ENCODE data around the gene ASTN1.

Gene ASTN1

GRCh38 chr1:176976771-176977170, 187.7 kb downstream of the ASTN1 start:
- DNase-seq = no peak

GRCh38 chr1:176976225-176976624, 188.3 kb downstream of the ASTN1 start:
- DNase-seq = no peak

DNA sequence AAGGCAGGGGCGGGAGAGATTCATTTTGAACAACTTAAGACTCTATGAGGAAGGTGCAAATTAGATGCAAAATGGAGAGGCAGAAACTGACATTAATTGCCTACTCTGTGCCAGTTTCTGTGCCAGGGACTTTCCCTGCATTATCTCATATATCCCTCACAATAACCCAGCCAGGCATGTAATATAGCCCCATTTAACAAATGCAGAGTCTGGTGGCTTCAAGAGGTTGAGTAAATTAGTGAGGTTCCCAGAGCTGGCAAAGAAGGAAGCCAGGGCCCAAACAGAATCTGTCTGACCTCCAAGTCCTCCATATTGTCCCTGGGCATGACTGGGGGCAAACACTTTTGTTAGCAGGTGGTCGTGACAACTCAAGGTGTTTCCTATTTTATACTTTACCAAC, 199.8 kb downstream of the ASTN1 start:
- no peak for DNase-seq

DNA sequence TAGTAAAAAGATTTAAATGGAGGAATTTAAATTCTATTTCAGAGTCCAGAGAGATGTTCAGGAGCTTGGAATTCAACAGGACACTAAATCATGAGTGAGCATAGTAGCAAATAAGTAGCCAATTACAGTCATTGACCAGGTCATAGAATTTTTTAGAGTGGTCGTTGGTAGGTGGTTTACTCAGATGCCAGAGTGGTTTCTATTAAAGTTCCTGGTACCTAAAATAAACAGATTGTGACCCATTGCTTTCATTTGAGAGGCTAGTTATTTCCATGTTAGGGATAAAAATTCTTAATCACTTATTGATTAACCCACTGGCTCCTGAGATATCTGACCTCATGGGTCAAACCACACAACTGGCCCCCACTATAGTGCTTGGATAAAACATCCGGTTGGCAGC, 201.3 kb downstream of the ASTN1 start:
- DNase-seq = no peak

DNA sequence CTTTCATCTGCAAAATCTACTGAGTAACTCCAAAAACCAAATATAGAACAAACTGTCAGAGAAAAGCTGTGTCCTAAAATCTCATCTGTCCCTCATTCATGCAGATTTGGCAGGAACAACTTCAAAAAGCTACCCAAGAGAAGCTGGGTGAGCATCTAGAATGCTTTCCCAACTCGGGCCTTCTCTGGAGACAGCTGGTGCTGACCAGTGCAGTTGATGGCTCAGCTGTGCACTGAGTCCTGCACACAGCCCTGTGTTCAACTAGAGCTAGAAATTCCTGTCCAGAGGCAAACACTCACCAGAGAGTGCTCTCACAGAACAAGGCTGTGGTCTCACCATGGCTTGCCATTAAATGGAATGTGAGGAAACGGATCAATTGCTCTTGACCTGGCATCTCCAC, 202.8 kb downstream of the ASTN1 start:
- no peak for DNase-seq

GRCh38 chr1:176959191-176959820, 205.2 kb downstream of the ASTN1 start:
- no peak for DNase-seq

DNA sequence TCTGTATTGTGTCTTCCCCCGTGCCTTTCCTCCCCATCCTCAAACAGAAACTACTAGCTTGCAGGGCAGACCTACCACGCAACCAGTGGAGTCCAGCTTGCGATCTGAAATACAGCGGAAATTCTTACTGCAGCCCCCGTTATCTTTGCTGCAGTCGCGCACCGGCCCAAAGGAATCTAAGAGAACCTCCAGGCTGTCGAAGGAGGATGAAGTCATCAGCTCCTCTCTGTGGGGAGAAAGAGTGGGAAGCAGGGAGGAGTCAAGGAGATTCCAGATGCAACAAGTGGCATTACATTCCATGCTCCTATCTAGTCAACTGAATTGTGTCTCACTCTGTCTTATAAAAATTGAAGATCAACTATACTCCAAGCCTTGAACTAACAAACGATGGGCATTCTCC, 206.9 kb downstream of the ASTN1 start:
- DNase-seq = no peak

DNA sequence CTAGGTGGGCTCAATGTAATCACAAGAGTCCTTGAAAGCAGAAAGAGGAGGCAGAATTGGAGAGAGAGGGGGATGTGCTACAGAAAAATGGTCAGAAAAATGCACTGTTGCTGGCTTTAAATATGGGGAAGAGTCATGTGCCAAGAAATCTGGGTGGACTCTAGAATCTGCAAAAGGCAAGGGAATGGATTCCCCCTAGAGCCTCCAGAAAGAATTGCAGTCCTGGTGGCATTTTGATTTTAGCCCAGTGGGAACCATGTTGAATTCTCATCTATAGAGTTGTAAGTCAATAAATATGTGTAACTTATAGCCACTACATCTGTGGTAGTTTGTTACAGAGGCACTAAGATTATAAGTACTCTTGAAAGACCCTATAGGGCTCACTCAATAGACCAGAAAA, 210.3 kb downstream of the ASTN1 start:
- DNase-seq = no peak

DNA sequence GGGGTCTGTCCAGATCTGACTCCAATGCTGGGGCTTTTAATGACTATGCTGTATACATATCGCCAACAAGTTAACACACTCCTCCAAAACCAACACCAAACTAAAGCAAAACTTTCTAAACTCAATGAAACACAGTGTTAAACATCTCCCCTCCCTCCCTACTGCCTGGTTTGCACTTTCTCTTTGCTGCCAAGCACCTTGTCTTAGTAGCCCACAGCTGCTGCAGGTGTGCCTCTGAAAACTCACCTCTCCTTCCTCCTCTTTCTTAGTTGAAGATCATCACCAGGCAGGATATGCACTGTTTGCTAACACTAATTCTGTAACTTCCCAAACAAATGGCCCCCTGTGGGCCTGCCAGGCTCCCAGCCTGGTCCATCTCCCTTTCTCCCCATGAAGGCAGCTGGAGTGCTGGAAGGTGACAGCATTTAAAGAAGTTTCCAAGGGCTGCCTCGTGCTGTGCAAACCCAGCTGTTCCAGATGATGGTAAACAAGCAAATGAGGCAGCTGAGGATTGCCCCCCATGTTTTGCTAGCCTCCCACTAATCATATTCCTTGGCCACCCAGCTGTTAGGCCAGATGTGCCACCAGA, 213.7 kb downstream of the ASTN1 start:
- DNase-seq = no peak

DNA sequence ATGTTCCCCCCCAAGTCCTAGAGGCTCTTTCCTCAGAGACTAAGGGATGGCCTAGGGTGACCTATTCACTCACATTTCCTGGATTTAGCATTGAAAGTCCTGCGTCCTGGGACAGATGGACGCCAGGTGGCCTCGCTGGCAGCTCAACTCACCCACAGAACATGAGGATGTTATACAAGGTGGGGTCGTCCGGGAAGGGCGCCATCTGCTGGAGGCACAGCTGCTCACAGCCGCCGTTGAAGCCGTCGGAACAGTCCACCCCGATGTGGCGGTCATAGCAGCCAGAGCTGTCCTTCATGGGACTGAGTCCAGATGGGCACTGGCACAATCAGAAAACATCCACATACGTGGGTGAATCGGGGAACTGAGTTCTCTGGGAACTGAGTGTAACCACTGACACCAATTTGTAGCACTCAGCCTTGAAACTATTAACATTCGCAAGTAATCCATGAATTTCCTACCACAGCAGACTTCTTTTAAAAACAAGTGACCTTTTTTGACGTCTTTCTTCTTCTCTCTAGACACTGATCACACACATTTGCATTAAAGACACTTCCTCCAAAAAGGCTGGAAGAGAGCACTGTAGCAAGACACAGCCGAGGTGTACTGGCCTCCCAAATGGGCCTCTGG, 215.4 kb downstream of the ASTN1 start:
- no peak for DNase-seq

- DNase-seq = no peak
Observed at GRCh38 chr1:176944606-176945005, 219.9 kb downstream of the ASTN1 start.

- DNase-seq = no peak
Observed at GRCh38 chr1:176943783-176944182, 220.7 kb downstream of the ASTN1 start.

DNA sequence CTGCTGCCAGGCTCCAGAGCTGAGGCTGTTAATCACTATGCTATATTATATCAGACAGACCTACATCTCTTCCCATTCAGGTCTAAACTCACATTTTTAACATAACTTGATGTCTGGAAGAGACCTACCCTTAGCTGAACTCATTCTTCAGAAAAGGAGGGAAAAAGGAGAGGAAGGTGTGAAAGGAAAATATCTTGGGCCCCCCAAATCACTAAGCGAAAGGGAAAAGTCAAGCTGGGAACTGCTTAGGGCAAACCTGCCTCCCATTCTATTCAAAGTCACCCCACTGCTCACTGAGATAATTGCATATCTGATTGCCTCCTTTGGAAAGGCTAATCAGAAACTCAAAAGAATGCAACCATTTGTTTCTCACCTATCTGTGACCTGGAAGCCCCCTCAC, 222.2 kb downstream of the ASTN1 start:
- DNase-seq = no peak

DNA sequence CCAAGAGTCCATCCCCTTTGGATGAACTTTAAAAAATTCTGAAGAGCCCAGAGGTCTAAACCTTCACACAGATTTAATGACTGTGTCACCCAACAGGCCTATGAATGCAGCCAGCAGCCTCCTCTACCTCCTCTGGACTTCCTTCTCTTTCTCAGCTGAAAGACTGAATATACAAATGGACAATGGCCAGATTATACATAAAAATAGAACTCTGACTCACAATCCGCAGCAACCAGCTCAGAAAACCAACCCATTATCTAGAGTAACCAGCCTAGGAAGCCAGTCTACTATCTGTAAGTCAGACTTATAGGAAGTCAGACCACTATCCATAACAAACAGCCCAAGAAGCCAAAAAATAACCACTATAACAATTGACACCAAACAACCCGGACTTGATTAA, 224.5 kb downstream of the ASTN1 start:
- DNase-seq = no peak

GRCh38 chr1:176938375-176938774, 226.1 kb downstream of the ASTN1 start:
- no peak for DNase-seq

DNA sequence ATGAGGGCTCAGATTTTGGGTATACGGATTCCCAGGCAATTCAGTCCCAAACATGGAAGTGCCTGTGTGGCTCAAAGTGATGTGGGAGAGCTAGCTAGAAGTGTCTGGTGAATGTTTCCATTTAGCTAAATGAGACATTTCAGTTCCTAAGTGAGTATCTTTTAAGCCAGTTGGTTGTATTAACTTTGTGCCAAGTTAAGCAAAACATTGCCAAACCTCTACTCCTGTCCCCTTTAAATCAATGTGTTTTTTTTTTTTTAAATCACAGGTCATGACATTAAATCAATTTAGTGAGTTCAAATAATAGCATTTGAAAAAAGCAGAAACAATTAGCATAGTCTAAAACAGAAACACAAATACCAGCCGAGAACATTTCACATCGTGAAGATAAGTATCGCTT, 230.1 kb downstream of the ASTN1 start:
- DNase-seq = no peak

GRCh38 chr1:176932114-176933104, 232.1 kb downstream of the ASTN1 start:
- DNase-seq = no peak

DNA sequence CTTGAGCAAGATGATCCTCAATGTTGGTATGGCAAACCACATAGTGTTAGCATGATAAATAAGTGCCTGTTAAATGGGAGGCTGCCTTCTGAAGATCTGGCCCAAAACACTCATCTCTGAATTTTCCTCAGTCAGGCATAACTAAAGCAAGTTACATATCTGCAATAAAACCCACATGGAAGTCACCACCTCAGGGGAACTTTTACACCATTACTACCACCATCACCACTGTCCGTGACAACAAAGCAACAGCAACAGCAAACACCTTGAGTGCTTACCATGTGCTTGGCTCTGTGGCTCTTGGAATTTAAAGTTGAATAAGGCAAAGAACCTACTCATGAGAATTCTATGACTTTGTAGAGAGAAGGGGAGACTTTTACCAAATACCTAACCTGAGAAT, 233.0 kb downstream of the ASTN1 start:
- DNase-seq = no peak

DNA sequence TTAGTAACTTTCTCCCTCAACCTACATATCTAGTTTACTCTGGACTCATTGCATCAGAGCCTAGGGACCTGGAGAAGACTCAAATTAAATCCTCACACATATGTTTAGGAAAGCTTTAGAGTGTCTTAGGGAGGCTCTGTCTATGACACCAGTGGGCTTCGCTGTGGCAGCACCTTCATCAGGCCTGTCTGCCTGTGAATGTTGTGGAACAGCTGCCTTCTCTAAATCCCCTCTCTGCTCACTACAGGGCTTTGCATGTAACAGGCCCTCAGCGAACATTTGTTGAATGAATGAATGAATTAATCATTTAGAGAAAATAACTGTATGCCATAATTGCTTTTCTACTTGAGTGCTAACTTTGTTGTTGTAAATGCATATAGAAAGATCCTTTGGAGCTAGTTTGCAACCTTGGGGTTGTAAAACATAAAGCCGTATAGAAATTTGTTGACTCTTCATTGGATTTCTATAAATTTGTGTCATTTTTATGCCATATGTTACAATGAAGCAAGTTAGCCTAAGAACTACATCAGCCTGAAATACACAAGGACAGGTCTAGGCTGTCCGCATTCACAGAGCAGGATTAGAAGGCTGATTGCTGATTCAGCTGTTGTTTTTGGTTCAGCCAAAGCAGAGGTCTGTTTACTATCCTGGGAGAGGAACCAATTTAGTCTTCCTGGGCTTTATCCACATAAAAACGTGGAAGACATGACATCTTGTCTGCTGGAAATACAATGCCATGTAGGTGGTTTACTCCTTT, 238.0 kb downstream of the ASTN1 start:
- no peak for DNase-seq

DNA sequence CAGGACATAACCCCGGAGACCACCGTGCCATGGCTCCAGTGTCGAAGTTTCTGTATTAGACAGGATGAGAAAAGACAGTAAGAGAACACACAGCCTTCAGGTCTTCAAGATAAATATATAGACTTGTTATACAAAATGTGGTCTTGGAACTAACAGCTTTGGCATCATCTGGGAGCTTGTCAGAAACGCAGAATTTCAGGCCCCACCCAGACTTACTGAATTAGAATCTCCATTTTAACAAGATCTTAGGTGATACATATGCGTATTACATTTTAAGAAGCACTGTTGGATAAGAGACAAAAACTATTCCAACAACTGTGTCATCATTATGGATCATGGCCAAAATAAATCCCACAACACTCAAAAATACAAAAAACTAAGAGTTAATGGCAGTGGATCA, 239.3 kb downstream of the ASTN1 start:
- no peak for DNase-seq

DNA sequence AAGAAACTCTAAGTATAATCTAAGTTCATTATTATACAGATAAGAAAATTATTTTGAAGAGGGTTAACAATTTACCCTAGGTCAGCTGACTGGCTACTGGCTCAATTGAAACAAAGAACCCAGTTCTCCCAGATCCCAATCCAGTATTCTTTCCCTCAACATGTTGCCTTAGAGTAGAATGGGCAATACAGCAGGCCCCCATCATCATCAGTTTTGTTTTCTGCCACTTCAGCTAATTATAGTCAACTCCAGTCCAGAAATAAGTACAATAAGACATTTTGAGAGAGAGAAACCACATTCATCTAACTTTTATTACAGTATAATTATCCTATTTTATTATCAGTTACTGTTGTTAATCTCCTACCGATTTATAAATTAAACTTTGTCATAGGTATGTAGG, 241.2 kb downstream of the ASTN1 start:
- DNase-seq = no peak
